Measurements from ENCODE around the gene CST3. TPM values are rescaled to one million over a fixed set of nuclear protein-coding genes. Genes with fewer than 3 reads are reported as not detected.
"Not testable (repeated sequence)": the region's sequence is repeated elsewhere in the genome, so short reads cannot be mapped to it uniquely, and the experiment has no call there.

CST3 gene
- total RNA-seq, 1 donor from 2014 or later = 82.7 TPM

DNA sequence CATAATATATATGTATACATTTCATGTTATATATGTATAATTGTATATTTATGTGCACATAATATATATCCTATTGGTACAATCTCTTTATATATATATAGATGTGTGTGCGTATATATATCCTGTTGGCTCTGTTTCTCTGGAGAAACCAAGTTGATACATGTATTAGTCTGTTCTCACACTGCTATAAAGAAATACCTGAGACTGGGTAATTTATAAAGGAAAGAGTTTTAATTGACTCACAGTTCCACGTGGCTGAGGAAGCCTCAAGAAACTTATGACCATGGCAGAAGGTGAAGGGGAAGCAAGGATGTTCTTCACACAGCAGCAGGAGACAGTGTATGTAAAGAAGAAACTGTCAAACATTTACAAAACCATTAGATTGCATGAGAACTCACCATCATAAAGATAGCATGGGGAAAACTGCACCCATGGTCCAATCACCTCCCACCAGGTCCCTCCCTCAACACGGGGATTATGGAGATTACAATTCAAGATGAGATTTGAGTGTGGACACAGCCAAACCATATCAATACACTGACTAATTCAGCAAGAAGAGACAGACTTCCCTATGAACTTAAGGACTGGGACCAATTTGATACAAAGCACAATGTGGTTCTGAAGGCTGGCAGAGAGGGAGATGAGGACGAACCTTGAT lies 14.0 kb downstream of the CST3 start:
- TF ChIP-seq, protein P1, sequence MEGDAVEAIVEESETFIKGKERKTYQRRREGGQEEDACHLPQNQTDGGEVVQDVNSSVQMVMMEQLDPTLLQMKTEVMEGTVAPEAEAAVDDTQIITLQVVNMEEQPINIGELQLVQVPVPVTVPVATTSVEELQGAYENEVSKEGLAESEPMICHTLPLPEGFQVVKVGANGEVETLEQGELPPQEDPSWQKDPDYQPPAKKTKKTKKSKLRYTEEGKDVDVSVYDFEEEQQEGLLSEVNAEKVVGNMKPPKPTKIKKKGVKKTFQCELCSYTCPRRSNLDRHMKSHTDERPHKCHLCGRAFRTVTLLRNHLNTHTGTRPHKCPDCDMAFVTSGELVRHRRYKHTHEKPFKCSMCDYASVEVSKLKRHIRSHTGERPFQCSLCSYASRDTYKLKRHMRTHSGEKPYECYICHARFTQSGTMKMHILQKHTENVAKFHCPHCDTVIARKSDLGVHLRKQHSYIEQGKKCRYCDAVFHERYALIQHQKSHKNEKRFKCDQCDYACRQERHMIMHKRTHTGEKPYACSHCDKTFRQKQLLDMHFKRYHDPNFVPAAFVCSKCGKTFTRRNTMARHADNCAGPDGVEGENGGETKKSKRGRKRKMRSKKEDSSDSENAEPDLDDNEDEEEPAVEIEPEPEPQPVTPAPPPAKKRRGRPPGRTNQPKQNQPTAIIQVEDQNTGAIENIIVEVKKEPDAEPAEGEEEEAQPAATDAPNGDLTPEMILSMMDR (IDR thresholded peaks at IDR 0.05; ENCODE audit: insufficient read depth, low read length, severe bottlenecking) = no peak
- Histone ChIP-seq H3K4me3 (ENCODE audit: low read depth, low read length) (no peak overlapping the region), H3K36me3 (ENCODE audit: control insufficient read depth, insufficient read depth, low read length) (no peaks in the 10 kb centered on the region), H3K27me3 (ENCODE audit: control insufficient read depth, insufficient read depth, low read length) (no peaks in the 10 kb centered on the region)
- no peak for FAIRE-seq
- DNase-seq (ENCODE audit: low read depth) = peak; percentile 61

DNA sequence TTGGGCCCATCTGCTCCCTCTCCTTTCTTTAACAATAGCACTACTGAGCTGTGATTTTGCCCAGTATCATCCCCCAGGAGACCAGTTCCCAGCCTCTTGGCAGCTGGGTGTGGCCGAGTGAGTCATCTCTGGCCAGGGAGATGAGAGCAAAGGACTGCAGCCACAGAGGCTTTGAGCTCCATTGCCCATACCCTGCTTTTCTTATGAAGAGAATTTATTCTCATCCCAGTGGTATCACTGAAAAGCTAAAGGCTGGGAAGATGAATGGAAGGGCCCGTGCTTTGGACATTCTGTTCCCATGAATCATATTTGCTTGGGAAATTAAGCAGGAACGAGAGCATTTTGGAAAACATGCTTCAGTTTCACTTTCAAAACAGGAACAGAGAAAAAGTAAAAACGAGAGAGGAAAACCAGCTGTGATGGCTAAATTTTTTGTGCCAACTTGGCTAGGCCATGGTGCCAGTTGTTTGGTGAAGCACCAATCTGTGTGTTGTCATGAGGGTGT lies 14.9 kb downstream of the CST3 start:
- Histone ChIP-seq H3K4me3 (ENCODE audit: low read depth, low read length) (no peak overlapping the region), H3K27me3 (ENCODE audit: control insufficient read depth, insufficient read depth, low read length) (no peaks in the 10 kb centered on the region), H3K36me3 (ENCODE audit: control insufficient read depth, insufficient read depth, low read length) (no peaks in the 10 kb centered on the region)
- TF ChIP-seq, protein P1 (IDR thresholded peaks at IDR 0.05; ENCODE audit: insufficient read depth, low read length, severe bottlenecking) = no peak
- peak; percentile 84 for DNase-seq (ENCODE audit: low read depth)
- FAIRE-seq = no peak

DNA sequence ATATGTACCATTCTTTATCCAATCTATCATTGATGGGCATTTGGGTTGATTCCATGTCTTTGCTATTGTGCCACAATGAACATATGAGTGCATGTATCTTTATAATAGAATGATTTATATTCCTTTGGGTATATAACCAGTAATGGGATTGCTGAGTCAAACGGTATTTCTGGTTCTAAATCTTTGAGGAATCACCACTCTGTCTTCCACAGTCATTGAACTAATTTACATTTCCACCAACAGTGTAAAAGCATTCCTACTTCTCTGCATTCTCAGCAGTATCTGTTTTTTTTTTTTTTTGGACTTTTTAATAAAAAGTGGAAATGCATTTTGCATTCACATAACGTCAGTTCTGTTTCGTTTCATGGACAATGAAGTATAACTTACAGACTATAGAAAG lies 15.4 kb downstream of the CST3 start:
- not testable (repeated sequence) for FAIRE-seq; H3K36me3 ChIP-seq (ENCODE audit: control insufficient read depth, insufficient read depth, low read length); H3K27me3 ChIP-seq (ENCODE audit: control insufficient read depth, insufficient read depth, low read length); H3K4me3 ChIP-seq (ENCODE audit: low read depth, low read length); DNase-seq (ENCODE audit: low read depth)

DNA sequence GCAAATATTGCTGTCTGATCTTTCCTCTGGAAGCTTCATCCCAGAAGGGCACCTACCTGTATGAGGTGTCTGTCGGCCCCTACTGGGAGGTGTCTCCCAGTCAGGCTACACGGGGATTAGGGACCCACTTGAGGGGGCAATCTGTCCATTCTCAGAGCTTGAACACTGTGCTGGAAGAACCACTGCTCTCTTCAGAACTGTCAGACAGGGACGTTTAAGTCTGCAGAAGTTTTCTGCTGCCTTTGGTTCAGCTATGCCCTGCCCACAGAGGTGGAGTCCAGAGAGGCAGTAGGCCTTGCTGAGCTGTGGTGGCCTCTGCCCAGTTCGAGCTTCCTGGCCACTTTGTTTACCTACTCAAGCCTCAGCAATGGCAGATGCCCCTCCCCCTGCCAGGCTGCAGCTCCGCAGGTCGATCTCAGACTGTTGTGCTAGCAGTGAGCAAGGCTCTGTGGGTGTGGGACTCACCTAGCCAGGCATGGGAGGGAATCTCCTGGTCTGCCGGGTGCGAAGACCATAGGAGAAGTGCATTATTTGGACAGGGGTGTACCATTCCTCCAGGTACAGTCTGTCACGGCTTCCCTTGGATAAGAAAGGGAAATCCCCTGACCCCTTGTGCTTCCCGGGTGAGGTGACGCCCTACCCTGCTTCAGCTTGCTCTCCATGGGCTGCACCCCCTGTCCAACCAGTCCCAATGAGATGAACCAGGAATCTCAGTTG lies 16.9 kb downstream of the CST3 start:
- DNase-seq (ENCODE audit: low read depth); FAIRE-seq; H3K4me3 ChIP-seq (ENCODE audit: low read depth, low read length); H3K36me3 ChIP-seq (ENCODE audit: control insufficient read depth, insufficient read depth, low read length); H3K27me3 ChIP-seq (ENCODE audit: control insufficient read depth, insufficient read depth, low read length): not testable (repeated sequence)

DNA sequence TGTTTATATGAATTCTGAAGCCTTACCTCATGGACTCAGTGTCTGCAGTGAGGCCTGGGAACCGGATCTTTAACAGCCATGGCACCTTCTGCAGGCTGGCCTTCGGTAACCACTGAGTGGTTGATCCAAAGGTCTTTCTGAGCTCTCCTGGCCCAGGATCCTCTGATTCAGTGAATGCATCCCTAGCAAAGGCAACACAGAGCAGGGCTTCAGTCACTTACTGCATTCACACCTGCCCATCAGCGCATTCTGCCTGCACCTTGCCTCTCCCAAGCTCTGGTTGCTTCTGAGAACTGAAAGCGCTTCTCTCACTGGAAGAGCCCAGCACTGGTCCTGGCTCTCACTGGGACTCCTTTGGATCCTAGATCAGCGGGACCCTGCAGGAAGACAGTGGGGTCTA lies 23.6 kb downstream of the CST3 start:
- H3K4me3 ChIP-seq (ENCODE audit: low read depth, low read length) = no peak overlapping the region
- DNase-seq (ENCODE audit: low read depth) (no peak), FAIRE-seq (no peak)
- TF ChIP-seq, protein P1 (IDR thresholded peaks at IDR 0.05; ENCODE audit: insufficient read depth, low read length, severe bottlenecking) = no peak
- H3K36me3 ChIP-seq (ENCODE audit: control insufficient read depth, insufficient read depth, low read length) = no peaks in the 10 kb centered on the region
- no peaks in the 10 kb centered on the region for H3K27me3 ChIP-seq (ENCODE audit: control insufficient read depth, insufficient read depth, low read length)

DNA sequence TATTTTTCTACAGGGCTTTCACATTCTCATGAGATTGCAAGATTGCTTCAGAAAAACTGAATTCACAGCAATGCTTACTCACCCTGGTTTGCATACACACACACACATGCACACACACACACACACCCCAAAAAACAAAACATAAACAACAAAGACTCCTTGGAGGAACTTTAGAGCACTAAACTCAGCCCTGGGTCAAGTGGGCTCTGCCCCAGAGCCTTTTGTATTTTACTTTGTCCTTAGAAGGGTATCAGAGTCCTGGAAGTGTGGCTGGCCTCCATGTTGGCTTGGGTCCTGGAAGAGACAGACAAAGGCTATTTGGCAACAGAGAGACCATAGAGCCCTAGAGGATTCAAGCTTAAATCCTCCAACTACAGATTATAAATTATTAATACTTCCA lies 24.1 kb downstream of the CST3 start:
- TF ChIP-seq, protein P1 (IDR thresholded peaks at IDR 0.05; ENCODE audit: insufficient read depth, low read length, severe bottlenecking) = no peak
- no peak for DNase-seq (ENCODE audit: low read depth)
- no peak for FAIRE-seq
- Histone ChIP-seq H3K27me3 (ENCODE audit: control insufficient read depth, insufficient read depth, low read length) (no peaks in the 10 kb centered on the region), H3K4me3 (ENCODE audit: low read depth, low read length) (no peak overlapping the region), H3K36me3 (ENCODE audit: control insufficient read depth, insufficient read depth, low read length) (no peaks in the 10 kb centered on the region)
